Measurements from ENCODE around the gene POFUT1. TPM values are rescaled to one million over a fixed set of nuclear protein-coding genes. Genes with fewer than 3 reads are reported as not detected.

POFUT1 gene
- polyA plus RNA-seq, 1 of the 3 experiments (the other 2 are of a cell fraction): 35.6 TPM

- TF ChIP-seq USF1 (IDR thresholded peaks at IDR 0.05; ENCODE audit: borderline replicate concordance, low read depth): no peak
- TF ChIP-seq MAX (IDR thresholded peaks at IDR 0.05; ENCODE audit: low read depth): peak; percentile 59; the same call in 1 of the 2 replicates
- TF ChIP-seq TEAD4 (IDR thresholded peaks at IDR 0.05; ENCODE audit: borderline replicate concordance, insufficient read depth): no peak
- TF ChIP-seq CHD2 (IDR thresholded peaks at IDR 0.05; ENCODE audit: low read length, partially characterized antibody): peak; percentile 48
- no peak for TF ChIP-seq FOSL2 (IDR thresholded peaks at IDR 0.05; ENCODE audit: borderline replicate concordance, low read depth)
- TF ChIP-seq RAD21 (IDR thresholded peaks at IDR 0.05; ENCODE audit: low read length): no peak; the same call in 1 of the 2 replicates
- TF ChIP-seq SMC3 (IDR thresholded peaks at IDR 0.05; ENCODE audit: low read depth, low read length): no peak
- no peak for TF ChIP-seq EZH2phosphoT487 (IDR thresholded peaks at IDR 0.05; ENCODE audit: borderline replicate concordance, low read depth)
- no peak for TF ChIP-seq ELF1 (IDR thresholded peaks at IDR 0.05)
- TF ChIP-seq JUND (IDR thresholded peaks at IDR 0.05): no peak
- no peak for TF ChIP-seq PBX3 (IDR thresholded peaks at IDR 0.05)
- TF ChIP-seq TAF1 (IDR thresholded peaks at IDR 0.05; ENCODE audit: borderline replicate concordance, low read depth, low read length): peak; percentile 93
Measured at GRCh38 chr20:32207626-32208498, at the start of gene POFUT1, which contains the start of gene PLAGL2 (continued).

- Histone ChIP-seq H3K36me3 (replicated peaks in 1 of 2; ENCODE audit: control insufficient read depth in 1 of 2, insufficient read depth in 2 of 2, low read length in 1 of 2) (peaks cover 40 to 53% of the 10 kb centered on the region in 2 experiments), H3K27me3 (ENCODE audit: insufficient read depth) (no peaks in the 10 kb centered on the region), H3K9me2 (no peaks in the 10 kb centered on the region), H3K4me2 (no peak overlapping the region), H3F3A (replicated peaks; ENCODE audit: insufficient read depth) (no peaks in the 10 kb centered on the region), H3K79me2 (ENCODE audit: insufficient read depth) (no peaks in the 10 kb centered on the region), H3K4me3 (ENCODE audit: low read depth in 2 of 2, low read length in 1 of 2) (no peak overlapping the region), H3K9ac (no peak overlapping the region), H3K4me1 (ENCODE audit: control insufficient read depth in 1 of 2, insufficient read depth in 2 of 2, low read depth in 1 of 2, low read length in 1 of 2) (peaks cover 0 to 11% of the 10 kb centered on the region in 2 experiments; a peak in 3 of 4 replicates), H3K9me3 (no peaks in the 10 kb centered on the region), H4K20me1 (ENCODE audit: insufficient read depth) (no peaks in the 10 kb centered on the region), H2AFZ (ENCODE audit: low read depth) (no peak overlapping the region), H3K27ac (ENCODE audit: low read depth in 2 of 2, low read length in 1 of 2) (no peak overlapping the region)
- ChIA-PET POLR2A (no interaction called here), CTCF (no interaction called here)
- WGBS (ENCODE audit: low lambda C conversion rate): 97% methylated on average over 11 of the region's 11 CpGs
- DNase-seq: no peak
- TF ChIP-seq YY1 (IDR thresholded peaks at IDR 0.05; ENCODE audit: low read depth) (no peak), MAX (IDR thresholded peaks at IDR 0.05; ENCODE audit: low read depth) (no peak), JUND (IDR thresholded peaks at IDR 0.05) (no peak), EP300 (IDR thresholded peaks at IDR 0.05; ENCODE audit: borderline replicate concordance in 1 of 2, low read depth in 1 of 2, low read length in 1 of 2) (no peak), GABPA (IDR thresholded peaks at IDR 0.05; ENCODE audit: low read depth) (no peak), REST (IDR thresholded peaks at IDR 0.05; ENCODE audit: low read depth, low read length) (no peak), MXI1 (IDR thresholded peaks at IDR 0.05; ENCODE audit: low read depth, low read length) (no peak), SMC3 (IDR thresholded peaks at IDR 0.05; ENCODE audit: low read depth, low read length) (no peak)
Measured at GRCh38 chr20:32158351-32158750, 49.3 kb upstream of the POFUT1 start.

All from SK-N-SH (cell line).